Stimulated activated CD8-positive, alpha-beta memory T cell treated with anti-CD3 and anti-CD28 coated beads, Interleukin-4, amount 100 ng/mL, for 48 hours (primary cell): ENCODE data around the gene TGM4.

Experiments
- DNase-seq: peaks from one replicate; pipeline ENCODE4 v3.0.0-alpha.2; 2020

Gene TGM4

DNA sequence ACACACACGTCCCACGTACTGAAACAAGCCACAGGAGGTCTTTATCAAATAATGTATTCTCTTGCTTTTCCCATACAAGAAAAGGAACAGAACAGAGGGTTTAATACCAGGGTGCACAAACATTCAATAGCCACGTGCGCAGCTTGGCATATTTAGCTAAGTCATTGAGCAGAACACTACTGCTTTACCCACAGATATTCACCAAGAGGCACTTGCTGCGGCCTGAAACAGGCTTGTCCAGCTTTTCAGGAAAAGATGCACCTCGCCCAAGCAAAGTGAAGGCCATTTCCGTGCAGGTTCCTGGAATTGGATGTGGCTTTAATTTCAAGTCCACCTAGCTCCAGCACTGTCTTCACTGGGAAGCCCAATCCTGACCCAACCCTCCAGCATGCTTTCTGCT, 84.0 kb downstream of the TGM4 start:
- DNase-seq = no peak

DNA sequence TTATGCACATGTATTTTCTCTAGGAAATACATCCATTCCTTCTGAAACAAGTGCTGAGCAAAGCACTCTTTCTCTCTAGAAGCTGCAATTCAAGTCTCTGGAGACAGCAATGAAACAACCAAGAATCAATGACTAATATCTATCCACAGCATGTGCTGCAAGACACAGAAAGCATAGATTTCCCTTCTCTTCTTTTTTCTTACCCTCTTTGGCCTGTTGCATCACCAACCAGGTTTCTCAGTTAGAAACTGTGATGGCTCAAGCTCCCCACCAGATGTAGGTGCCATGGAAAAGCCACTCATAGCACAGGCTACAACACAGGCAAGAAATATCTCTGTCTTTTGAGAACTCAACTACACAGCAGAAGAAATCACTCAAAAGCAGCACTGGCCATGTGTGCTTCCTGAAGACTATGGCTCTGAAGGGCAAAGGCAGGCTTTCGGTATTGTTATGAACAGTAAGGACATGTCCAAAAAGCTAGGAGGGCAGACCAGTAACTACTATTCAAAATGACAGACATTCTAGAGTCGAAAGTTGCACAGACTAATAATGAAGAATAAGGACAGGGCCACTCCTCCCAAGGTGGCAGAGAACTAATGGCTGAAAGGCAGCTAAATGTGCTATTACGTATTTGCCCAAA, 86.1 kb downstream of the TGM4 start:
- DNase-seq = no peak

DNA sequence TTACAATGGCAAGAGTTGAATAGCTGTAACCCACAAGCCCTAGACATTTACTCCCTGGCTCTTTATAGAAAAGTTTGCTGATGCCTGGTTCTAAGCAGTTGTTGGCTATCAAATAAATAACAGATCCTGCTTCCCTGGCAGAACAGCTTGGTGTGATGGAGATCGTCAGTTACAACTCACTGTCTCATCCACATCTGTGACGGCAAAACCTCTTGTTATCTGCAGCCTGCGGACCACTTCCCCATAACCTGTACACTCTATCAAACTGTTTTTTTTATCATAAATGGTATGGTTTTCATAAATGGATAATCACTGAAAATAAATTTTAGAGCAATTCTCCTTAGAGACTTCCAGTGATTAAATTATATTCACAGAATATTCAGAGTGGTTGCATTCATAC, 87.5 kb downstream of the TGM4 start:
- no peak for DNase-seq

DNA sequence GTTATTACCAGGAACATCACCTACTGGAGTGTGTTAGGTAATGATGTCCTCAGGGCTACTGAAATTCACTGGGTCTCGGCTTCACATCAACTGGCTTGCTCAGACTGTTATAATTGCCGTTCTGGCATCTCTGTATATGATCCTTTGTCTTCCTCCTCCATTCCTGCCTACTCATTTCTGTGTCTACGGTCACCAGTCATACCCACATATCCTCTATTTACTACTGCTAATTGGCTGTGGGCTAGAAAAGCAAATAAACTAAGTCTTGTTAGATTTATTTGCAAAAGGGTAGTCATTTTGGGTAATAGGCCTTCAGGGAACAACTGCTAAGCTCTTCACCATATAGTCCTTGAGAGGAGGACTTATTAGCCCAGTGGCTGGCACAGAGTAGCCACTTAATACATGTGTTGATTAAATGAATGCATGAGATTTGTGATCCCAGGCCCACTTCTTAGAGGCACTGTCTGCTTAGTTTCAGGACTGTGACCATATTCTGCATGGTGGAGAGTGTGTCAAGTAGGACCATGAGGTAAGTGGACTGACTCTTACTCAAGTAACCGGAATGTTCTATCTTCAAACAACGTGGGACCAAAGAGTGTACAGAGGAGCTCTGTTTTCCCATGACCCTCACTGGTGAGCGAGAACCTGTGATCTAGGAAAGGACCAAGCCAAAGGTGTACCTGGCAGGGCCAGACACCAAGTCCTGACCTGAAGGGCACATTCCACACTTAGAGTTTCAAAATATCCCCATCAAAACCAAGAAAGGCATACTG, 88.4 kb downstream of the TGM4 start:
- no peak for DNase-seq

DNA sequence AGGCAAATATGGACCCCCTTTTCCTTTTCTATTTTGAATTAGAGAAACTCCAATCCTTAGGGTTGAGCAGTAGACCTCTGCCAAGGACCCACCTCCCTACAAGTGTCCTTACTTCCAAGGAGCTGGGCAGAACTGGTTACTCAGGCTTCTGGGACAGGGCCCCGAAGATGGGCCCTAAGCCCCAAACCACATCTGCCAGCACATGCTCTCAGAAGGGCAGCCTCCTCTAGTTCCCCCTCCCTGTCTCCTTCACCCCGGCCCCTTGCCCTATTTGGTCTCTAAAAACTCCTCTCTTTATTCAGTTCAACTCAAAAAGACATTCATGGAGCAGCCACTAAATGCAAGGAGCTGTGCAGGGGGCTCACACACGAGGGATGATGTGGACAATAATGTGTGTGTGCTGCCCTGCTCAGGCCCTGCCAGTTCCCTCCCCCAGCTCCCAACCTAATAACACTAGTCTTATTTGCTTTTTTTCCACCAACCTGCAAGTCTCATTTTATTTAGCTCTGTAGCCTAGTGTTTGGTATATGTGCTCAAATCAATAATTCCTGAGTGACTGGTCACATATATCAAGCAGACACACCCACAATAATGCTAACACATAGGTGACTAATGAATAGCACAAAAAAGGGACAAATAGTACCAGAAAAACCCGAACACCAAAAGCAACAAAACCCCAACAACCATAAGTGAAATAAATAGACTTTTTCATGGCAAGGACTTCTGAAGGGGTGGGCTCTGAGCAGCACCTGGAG, 89.3 kb downstream of the TGM4 start:
- no peak for DNase-seq
